Anterior cingulate cortex (tissue), 58 donors: Measurements from ENCODE around the gene SLC31A1.
A peak's percentile ranks its signal among the peaks of the same experiment; 100 is the strongest.

Experiments used
- DNase-seq, 58 donors: peaks; one replicate each; lab custom pipeline; 2025; lab: John Stamatoyannopoulos, UW

SLC31A1 gene

DNA sequence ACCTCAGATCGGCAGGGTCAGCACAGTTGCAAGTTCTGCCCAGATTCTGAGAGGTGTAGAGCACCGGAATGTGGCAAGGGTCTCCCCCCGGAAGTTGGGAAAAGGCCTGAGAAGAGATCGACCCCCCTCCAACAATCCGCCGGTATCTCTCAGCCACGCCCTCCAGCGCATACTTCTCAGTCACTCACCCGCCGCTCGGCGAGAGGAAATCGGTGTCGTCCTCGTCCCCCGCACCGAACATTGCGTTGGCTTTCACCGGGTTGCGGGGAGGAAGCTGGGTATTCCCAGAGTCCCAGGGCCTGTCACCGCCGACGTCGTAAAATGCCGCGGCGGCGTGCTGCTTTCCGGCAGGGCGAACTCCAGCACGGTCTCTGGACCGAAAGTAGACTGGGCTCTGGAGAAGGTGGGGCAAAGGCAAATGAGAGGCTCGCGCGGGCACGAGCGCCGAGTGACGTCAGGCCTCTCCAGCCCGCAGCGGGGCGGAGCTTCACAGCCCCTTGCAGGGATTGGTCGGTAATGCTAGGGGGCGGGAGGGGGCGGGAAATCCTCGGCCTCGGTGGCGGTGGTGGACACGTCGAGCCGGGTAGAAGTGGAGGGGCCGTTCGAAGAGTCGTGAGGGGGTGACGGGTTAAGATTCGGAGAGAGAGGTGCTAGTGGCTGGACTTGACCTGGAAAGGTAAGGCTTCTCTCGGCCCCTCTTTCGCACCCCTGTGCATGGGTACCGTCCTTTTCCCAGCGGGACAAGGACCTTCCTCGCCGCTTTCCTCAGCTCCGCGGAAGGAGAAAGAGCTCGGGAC lies at the start of gene SLC31A1, which contains the start of gene FKBP15:
SLC31A1 (plus strand) TSS at position 542 of the 797 bp plus-strand sequence. CDS start 34,605 bp downstream, outside the sequence.
FKBP15 (minus strand) TSS at position 275 of the 797 bp plus-strand sequence; CDS start at position 241, 34 bp downstream.
- peak; percentile 67 to 99 (median 98) for DNase-seq

DNA sequence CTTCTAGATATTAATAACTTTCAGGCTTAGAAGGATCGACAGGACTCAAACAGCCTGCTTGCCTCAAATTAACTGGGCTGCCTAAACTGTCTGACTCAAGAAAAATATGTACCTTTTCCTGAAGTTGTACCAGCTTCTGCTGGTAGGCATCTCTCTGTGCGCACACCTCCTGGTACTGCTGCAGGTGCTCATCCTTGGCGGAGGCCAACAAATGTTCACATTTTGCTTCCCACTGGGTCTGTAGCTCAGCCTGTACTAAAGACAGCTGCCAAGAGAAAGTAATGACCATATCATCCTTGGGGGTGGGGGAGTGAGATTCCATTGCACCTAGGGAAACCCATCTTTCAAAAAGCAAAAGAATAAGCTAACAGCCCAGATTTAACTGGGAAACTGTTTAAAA lies 48.0 kb upstream of the SLC31A1 start:
- DNase-seq = no peak

GRCh38 chr9:113176803-113177202 lies 44.5 kb upstream of the SLC31A1 start:
- no peak for DNase-seq

DNA sequence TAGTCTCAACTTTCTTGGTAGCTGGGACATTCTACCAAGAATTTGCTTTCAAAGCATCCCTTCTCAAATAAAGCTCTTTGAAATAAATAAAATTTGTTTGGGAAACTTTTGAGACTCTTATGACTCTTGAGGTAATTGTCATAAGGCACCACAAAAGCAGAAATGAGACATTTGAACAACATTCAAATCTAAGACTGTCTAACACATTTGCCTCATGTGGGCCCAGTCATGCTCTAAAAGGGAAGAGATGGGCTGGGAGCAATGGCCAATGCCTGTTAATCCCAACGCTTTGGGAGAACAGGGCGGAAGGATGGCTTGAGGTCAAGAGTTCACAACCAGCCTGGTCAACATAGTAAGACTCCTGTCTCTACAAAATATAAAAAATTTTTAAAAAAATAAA lies 44.1 kb upstream of the SLC31A1 start:
- no peak for DNase-seq

GRCh38 chr9:113178087-113178486 lies 43.3 kb upstream of the SLC31A1 start:
- no peak for DNase-seq

DNA sequence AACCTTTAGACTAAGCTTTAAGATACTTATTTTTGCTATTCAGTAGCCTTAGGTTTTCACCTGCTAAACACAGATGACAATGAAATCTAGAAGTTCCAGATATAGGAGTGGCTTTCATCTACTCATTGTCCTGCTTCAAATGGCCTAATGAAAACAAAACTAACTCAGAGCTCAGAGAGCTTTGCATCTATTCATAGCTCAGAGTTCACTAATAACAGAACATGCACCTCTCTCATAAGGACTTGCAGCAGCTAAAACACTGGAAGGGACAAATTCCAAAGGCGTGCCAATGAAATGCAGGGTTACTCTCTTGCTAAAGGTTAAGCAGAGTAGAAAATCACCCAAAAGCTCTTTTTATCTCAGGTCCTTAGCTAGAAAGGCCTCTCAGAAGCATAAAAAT lies 41.5 kb upstream of the SLC31A1 start:
- DNase-seq = no peak

DNA sequence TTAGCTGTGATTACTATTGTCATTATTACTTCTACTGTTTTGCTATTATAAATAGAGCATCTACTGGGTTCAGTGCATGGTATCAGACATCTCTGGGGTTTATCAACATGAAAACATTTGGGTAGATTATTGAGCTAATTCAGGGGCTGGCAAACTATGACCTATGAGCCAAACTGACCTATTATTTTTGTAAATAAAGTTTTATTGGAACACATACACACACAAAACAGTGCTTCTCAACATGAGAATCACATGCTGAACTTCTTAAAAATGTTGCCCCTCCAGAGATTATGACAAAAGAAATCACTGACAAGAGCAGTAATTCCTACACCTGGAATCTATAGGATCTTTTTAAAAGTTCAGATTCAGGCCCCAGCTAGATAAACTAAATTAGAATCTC lies 40.2 kb upstream of the SLC31A1 start:
- DNase-seq = no peak

DNA sequence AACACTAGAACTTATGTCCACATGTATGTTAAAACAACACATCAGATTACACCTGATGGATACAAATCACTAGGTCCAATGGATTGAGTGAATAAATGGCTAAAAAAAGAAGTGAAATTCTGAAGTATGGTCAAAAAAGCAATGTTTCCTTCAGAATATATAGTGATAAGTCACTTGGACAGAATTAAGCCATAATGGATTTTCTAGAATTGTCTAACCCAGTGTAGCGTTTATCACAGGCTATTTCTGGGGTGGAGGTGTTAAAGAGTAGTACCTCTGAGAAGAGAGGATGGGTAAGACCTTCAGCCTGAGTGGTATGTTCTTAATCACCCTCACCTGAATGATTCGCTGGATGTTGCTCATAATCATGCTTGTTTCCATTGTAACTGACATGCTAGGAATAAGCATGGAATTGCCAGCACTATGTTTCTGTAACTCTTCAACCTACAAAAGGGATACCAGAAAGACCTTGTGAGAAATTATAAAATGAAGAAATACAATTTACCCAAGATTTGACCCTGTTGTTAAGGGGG lies 37.3 kb upstream of the SLC31A1 start:
- no peak for DNase-seq

DNA sequence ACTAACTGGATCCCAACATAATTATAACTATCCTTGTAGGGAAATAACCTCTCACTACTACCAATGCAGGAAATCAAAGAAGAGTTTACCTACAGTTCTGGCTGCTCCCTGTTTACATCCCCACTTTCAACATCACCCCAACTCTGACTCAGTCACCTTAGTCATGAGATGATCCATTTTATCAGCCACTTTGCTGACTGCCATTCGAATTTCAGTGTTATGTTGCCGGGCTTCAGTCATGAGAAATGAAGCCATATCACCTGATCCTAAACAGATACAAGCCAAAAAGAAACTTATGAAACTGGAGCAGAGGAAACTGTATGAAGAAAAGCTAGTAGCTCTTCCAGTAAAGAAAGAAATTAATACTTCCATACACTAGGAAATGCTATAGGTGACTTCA lies 36.8 kb upstream of the SLC31A1 start:
- no peak for DNase-seq

- no peak for DNase-seq
Observed at GRCh38 chr9:113185271-113185670, 36.1 kb upstream of the SLC31A1 start.

DNA sequence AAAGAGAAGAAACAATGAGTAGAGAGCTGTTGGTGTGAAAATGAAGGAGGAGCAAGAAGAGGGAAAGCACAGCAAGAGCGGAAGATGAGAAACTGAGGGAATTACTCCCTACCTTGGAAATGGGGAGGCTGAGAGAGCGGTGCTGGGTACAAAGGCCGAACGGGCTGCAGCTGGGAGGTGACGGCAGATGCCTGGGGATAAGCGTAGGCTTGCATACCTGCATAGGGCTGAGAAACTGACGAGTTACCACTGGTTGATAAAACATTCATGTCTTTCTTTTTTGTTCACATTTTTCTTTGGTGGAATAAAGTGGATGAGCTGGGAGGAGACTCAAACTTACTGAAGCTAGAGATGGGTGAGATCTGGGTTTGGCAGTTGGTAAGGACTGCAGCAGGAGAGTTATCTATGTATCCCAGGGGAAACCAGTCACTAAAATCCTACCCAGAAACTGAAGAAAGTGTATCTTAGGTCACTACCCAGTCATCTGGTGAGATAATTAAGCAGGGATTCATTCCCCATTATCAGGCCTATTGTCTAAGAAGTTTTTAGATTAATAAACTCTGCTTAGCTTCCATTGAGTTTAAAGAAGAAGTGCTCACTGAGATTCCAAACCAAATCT lies 35.1 kb upstream of the SLC31A1 start:
- DNase-seq = no peak

GRCh38 chr9:113187929-113188595 lies 33.3 kb upstream of the SLC31A1 start:
- peak in 10 of 58 donors; percentile 5 to 45 (median 24) for DNase-seq

- no peak for DNase-seq
Observed at GRCh38 chr9:113192455-113192854, 28.9 kb upstream of the SLC31A1 start.

DNA sequence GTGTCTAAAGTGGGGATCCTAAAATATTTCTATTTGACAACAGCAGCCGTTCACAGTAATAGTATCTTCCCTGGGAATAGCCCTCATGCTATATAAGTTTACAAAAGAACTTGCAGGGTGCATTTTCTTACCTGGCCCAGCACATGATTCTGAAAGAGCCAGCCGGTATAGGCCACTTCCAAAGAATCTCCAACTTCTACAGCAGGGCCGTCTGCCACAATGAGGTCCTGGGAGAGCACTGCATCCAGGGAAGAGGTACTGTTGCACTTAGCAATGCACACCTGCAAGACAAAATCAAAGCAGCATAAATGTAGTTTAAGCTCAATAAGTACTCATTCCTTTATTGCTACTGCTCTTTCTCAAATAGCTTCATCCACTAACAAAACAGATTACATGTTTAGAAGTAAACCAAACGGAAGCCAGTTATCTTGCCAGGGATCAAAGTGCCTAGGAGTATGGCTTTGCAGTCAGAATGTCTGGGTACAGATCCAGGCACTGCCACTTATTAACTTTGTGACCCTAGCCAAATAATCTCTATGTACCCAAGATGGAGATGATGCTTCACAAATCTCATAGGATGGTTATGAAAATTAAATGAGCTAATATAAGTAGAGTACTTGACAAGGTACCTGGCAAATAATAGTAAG lies 21.5 kb upstream of the SLC31A1 start:
- DNase-seq = no peak

DNA sequence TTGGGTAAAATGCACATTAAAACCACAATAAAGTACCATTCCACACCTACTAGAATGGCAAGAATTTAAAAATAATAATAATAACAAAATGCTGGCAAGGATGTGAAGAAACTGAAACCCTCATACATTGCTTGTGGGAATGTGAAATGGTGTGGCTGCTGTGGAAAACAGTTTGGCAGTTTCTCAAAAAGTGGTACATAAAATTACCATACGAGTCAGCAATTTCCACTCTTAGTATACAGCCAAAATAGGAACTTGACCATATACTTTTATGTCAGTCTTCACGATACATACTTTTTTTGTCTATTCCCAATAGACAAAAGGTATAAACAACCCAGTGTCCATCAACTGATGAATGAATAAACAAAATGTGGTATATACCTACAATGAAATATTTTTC lies 15.9 kb upstream of the SLC31A1 start:
- no peak for DNase-seq

- DNase-seq = no peak
Observed at GRCh38 chr9:113205861-113206260, 15.5 kb upstream of the SLC31A1 start.

- DNase-seq = peak in 2 of 58 donors; percentile 1 to 5
Observed at GRCh38 chr9:113210815-113211214, 10.5 kb upstream of the SLC31A1 start.

DNA sequence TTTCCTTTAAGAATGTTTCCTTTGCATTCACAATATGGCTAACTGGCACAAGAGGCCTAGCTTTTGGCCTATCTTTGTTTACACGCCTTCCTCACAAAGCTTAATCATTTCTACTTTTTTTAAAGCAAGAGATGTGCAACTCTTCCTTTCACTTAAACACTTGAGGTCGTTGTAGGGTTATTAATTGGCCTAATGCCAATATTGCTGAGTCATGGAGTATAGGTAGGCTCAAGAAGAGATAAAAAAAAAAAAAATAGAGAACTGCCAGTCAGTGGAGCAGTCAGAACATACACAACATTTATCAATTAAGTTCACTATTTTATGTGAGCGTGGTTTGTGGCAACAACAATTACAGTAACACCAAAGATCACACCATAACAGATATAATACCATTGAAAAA lies 6.2 kb upstream of the SLC31A1 start:
- DNase-seq = no peak

DNA sequence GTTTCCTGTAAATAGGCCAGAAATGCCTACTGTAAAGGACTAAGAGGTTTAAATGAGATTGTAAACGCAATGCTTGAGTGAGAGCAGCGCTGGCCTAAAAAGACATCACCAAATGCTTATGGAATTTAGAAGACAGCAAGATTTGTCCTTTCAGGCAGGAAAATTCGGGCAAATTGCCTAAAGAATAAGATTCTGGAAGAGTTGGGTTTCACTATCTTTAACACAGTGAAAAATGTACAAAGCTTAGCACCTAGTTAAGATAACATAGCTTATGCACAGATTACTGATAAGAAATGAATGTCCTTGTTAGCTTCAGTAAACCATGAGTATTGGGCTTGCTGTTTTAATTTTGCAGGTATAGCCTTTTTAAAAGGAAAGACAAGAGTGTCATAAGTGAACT lies 4.9 kb upstream of the SLC31A1 start:
- DNase-seq = no peak

GRCh38 chr9:113219186-113219936 lies 2.0 kb upstream of the SLC31A1 start:
- DNase-seq = no peak
